OCI-LY1 (cell line): Measurements from ENCODE around the gene HAX1.

ENCODE experiments used
- H2AFZ ChIP-seq: fragments of 200-600 bp; sonication (generic), shearing (Covaris generic); 2 replicates; pipeline ENCODE4 v1.6.0; 2014; ENCODE audit warnings: antibody characterized with exemption, mild to moderate bottlenecking, low read length
- H3F3A ChIP-seq: fragments of 200-600 bp; sonication (generic), shearing (Covaris generic); 2 replicates; pipeline ENCODE4 v1.6.0; 2014; ENCODE audit warnings: mild to moderate bottlenecking, antibody characterized with exemption, low read length, moderate library complexity; ENCODE audit not compliant: insufficient read depth
- H3K27ac ChIP-seq: fragments of 200-600 bp; sonication (generic); 2 replicates; pipeline ENCODE4 v1.5.1; 2014; ENCODE audit warnings: low read length, mixed run types, mild to moderate bottlenecking, low read depth; ENCODE audit not compliant: poor library complexity, severe bottlenecking
- H3K27me3 ChIP-seq: fragments of 200-600 bp; sonication (generic); 2 replicates; pipeline ENCODE4 v1.6.0; 2014; ENCODE audit warnings: antibody characterized with exemption, mild to moderate bottlenecking, low read length, moderate library complexity; ENCODE audit not compliant: insufficient read depth
- H3K36me3 ChIP-seq: fragments of 200-600 bp; sonication (generic); 2 replicates; pipeline ENCODE4 v1.6.1; 2014; ENCODE audit warnings: mild to moderate bottlenecking, antibody characterized with exemption, low read length, moderate library complexity, mixed read lengths; ENCODE audit not compliant: insufficient read depth
- H3K4me1 ChIP-seq: fragments of 200-600 bp; sonication (generic); 2 replicates; pipeline ENCODE4 v1.5.1; 2014; ENCODE audit warnings: mild to moderate bottlenecking, low read length, moderate library complexity; ENCODE audit not compliant: insufficient read depth, severe bottlenecking
- H3K4me2 ChIP-seq: fragments of 200-600 bp; sonication (generic), shearing (Covaris generic); 2 replicates; pipeline ENCODE4 v1.6.1; 2014; ENCODE audit warnings: low read length
- H3K4me3 ChIP-seq: fragments of 200-600 bp; sonication (generic); 2 replicates; pipeline ENCODE4 v1.5.1; 2014; ENCODE audit warnings: low read length, low read depth, mild to moderate bottlenecking, mixed read lengths; ENCODE audit not compliant: poor library complexity, severe bottlenecking
- H3K79me2 ChIP-seq: fragments of 200-600 bp; shearing (Covaris generic); 2 replicates; pipeline ENCODE4 v1.6.1; 2016; ENCODE audit warnings: mixed run types, low read length, mixed read lengths; ENCODE audit not compliant: insufficient read depth
- H3K9ac ChIP-seq: fragments of 200-600 bp; sonication (generic), shearing (Covaris generic); 2 replicates; pipeline ENCODE4 v1.6.1; 2014; ENCODE audit warnings: mild to moderate bottlenecking, low read length, mixed read lengths
- H3K9me2 ChIP-seq: fragments of 200-600 bp; sonication (generic), shearing (Covaris generic); 2 replicates; pipeline ENCODE4 v1.6.1; 2014; ENCODE audit warnings: low read depth, mild to moderate bottlenecking, low read length, mixed read lengths
- H3K9me3 ChIP-seq: fragments of 200-600 bp; shearing (Covaris generic); 2 replicates; pipeline ENCODE4 v1.6.1; 2014; ENCODE audit warnings: low read length, mixed read lengths
- H4K20me1 ChIP-seq: fragments of 200-600 bp; sonication (generic), shearing (Covaris generic); 2 replicates; pipeline ENCODE4 v1.6.0; 2016; ENCODE audit warnings: mild to moderate bottlenecking, low read length; ENCODE audit not compliant: insufficient read depth
- CTCF ChIP-seq: fragments of 200-600 bp; sonication (generic), shearing (Covaris generic); IDR thresholded peaks from 2 replicates; pipeline ENCODE4 v1.5.1; 2017; ENCODE audit warnings: mild to moderate bottlenecking, antibody characterized with exemption, low read length, moderate library complexity, mixed read lengths
- EZH2 ChIP-seq: fragments of 200-600 bp; sonication (generic), shearing (Covaris generic); IDR thresholded peaks from 2 replicates; pipeline ENCODE4 v1.8.0; 2017; ENCODE audit warnings: borderline replicate concordance, mixed run types, mild to moderate bottlenecking, antibody characterized with exemption, low read length, moderate library complexity, mixed read lengths

The HAX1 gene

GRCh38 chr1:154324669-154325582, 52.5 kb downstream of the HAX1 start, which contains the start of gene ATP8B2:
Gene ATP8B2 (plus strand): TSS chr1:154325525. CDS start chr1:154328142, 2,617 bp downstream.
- Histone ChIP-seq H3K27me3 (0 out of 2 replicates have a peak, but pooled peaks cover 4% of the 10 kb centered on the region), H3K9me3 (no peaks in the 10 kb centered on the region), H3K4me3 (peak within 1 kb of the TSS; percentile 91), H3K9me2 (no peaks in the 10 kb centered on the region), H3K27ac (no peak within 1 kb of the TSS), H3K79me2 (no peaks in the 10 kb centered on the region), H3K9ac (peak within 1 kb of the TSS; percentile 68), H3F3A (no peaks in the 10 kb centered on the region), H3K4me1 (peaks cover 24% of the 10 kb centered on the region), H3K36me3 (no peaks in the 10 kb centered on the region), H3K4me2 (peak within 1 kb of the TSS; percentile 99), H2AFZ (peak within 1 kb of the TSS; percentile 88; the same call in 1 of the 2 replicates), H4K20me1 (no peaks in the 10 kb centered on the region)
- TF ChIP-seq EZH2 (no peak), CTCF (peak; percentile 98)
